GM21529 (cell line): ENCODE data around the gene SRGAP1.
"Not testable (repeated sequence)": the region's sequence is repeated elsewhere in the genome, so short reads cannot be mapped to it uniquely, and the experiment has no call there.

Source experiments
- ATAC-seq: cut with Tn5 transposase; IDR thresholded peaks from one replicate; pipeline ENCODE4 v1.9.1; 2021; ENCODE audit not compliant: unreplicated experiment

SRGAP1 gene

DNA sequence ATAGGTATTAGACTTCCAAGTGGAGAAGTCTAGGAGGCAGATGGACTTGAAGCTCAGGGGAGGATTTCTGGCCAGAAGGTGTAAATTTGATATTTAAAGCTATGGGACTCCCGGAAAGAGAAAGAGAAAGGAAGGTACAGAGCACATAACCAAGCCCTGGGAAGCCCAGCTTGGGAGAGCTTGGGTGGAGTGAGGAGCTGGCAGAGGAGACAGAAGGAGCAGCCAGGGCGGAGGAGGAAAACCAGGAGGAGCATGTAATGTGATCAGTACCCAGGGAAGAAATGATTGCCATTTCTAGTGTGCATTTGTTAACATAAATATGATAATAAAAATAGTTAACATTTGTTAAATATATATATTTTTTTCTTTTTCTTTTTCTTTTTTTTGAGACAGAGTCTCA, 310.2 kb downstream of the SRGAP1 start:
- ATAC-seq = no peak

DNA sequence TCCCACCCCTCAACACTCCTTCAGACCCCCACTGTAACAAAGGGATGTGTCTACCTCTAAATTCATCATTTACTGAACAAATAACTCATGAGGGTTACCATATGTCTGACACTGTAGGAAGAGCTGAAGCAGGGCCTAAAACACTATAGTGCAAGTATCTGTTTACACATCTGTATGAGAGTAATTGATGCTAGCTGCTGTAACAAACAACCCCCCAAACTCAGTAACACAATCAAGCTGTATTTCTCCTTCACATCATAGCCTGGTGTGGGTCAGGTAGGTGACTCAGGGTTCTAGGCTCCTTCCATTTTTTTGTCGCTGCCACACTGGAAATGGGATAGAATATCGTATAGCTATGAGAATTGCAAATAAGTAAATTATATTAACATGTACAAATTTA, 312.6 kb downstream of the SRGAP1 start:
- ATAC-seq = no peak

DNA sequence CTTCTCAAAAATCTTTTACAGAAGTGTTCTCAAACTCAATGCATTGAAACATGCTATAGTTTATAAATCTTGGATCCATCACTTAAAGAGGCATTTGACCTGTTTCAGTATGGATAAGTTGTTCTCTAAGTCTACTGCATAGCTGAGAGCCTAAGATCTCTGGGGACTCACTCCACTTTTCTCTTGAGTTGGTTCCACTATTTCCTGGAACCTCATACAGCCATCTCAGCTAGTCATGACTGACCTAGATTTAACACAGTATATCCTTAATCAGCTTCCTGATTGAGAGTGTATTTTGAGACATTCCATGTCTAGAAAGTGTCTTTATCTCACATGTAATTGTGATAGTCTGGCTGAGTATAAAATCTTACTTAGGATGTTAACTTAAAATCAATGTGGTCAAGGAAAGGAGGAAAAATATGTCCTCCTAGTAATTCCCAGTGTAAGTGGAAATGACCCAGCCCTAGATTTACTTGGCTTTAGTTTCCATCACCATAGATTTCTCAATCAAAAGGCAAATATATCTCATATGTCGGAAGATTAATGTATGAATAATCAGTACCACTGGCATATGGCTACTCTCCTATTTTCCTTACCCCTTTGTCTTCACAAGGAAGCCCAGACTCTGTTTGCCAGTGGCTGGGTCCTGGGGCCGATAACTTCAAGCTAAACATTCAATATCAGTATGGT, 315.7 kb downstream of the SRGAP1 start:
- ATAC-seq = no peak

DNA sequence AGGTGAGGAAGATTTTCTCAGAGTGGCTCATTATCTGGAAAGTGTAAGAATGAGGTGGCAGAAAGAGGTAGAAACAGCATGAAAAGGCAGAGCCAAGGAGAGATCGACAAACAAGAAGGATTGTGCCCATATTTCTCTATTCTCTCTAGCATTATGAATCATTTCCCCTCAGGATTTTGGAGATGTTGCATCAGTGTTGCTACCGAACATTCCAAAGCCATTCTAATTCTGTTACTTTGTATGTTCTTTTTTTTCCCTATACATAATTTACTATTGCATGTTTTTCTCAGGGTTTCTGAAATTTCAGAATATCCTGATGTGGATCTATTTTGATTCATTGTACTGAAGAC, 316.2 kb downstream of the SRGAP1 start:
- ATAC-seq = no peak

DNA sequence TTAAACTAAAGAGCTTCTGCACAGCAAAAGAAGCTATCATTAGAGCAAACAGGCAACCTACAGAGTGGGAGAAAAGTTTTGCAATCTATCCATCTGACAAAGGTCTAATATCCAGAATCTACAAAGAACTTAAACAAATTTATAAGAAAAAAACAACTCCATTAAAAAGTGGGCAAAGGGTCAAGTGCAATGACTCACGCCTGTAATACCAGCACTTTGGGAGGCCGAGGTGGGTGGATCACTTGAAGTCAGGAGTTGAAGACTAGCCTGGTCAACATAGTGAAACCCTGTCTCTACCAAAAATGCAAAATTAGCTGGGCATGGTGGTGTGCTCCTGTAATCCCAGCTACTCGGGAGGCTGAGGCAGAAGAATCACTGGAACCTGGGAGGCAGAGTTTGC, 322.1 kb downstream of the SRGAP1 start:
- not testable (repeated sequence) for ATAC-seq

DNA sequence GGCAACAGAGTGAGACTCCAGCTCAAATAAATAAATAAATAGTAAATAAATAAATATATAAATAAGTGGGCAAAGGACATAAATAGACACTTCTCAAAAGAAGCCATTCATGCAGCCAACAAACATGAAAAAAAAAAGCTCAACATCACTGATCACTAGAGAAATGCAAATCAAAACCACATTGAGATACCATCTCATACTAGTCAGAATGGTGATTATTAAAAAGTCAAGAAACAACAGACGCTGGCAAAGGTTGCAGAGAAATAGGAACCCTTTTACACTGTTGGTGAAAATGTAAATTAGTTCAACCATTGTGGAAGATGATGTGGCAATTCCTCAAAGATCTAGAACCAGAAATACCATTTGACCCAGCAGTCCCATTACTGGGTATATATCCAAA, 322.5 kb downstream of the SRGAP1 start:
- ATAC-seq = not testable (repeated sequence)

DNA sequence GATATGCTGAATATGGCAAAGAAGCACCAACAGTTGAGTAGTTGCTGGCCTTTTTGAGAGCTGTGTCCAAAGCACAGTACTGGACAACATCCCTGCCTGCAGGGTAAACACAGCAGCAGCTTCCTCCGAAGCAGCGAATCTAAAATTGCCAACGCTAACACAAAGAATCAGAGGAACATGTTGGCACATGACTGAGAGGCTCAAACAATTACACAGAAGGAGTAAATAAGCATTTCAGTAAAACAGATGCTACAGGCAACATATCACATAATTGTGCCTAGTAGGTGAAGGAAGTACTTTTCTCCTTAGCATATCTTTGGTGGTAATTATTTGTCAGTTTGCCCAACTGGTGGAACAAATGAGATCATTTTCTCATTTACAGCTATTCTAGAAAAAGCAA, 325.5 kb downstream of the SRGAP1 start:
- ATAC-seq = no peak

DNA sequence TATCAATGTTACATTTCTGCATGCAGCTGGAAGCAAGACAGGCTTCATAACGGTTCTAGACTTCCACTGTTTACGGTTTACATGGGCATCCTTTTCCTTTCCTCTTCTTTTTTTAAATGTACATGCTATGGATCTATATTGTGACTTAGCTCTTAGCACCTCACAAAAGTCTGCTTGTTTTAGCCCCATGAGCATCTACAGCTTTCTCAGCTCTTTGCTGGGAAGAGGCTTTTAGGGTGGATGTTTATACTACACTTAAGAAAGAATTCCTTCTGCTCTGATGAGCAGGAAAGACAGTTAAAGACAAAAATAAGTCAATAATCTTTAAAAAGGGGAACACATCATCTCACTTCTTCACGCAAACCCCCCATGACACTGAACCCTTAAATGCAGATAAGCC, 326.2 kb downstream of the SRGAP1 start:
- ATAC-seq = no peak

DNA sequence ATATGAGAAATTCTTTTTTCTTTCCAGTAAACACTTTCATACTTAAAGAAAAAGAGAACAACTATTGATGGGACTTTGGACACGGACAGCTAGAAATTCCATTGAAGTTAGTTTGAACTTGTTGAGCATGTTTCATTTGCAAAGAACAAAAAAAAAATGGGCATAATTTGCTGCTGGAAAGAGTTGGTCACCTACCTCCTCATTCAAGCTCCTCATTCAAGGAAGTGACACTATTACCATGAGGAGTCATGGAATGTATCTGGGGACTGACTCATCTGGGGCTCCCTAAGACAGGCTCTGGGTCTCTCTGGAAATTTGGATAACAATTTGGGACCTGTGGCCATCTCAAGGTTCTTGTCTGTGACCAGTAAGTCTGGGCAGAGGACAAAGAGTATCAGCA, 327.2 kb downstream of the SRGAP1 start:
- ATAC-seq = no peak

DNA sequence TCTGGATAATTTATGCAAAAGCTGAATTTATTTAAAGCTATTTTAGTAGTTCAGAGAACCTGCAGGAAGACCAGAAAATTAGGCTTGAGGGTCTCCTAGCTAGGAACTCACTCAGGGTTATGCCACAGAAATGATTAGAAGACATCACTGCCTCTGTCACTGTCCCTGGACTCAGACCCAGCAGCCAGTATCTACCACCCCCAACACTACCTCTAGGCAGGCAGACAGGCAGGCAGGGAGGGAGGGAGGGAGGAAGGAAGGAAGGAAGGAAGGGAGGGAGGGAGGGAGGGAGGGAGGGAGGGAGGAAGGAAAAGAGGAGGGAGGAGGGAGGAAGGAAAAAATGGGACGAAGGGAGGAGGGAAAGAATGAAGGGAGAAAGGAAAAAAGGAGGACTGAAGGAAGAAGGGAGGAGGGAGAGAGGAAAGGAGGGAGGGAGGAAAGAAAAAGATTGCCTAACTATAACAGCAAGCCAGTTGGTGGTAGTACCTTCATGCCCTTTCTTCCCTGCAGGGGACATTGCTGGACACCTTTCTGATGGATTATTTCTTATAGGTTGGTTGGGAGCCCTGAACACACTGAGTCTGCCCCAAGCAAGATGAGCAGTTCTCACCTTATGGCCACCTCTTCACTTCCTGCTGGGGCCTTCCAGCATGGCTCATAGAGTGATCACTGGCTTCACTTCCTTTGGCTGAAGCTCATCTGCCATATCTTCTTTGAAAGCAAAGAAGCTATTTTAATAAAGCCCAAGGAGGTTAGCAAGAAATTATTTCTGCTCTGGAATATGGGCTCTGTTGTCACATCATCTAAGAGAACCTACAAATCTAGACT, 327.9 kb downstream of the SRGAP1 start:
- ATAC-seq = no peak

DNA sequence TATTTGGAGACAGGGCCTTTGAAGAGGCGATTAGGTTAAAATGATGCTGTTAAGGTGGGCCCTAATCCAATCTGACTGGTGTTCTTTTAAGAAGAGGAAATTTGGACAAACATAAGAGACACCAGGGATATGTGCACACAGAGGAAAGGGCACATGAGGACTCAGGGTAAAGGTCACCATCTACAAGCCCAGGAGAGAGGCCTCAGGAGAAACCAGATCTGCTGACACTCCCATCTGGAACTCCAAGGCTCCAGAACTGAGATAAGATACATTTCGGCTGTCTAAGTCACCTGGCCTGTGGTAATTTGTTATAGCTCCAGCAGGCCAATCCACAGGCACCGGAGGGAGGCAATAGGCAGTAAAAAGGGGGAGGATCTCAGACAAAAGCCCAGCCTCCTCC, 329.0 kb downstream of the SRGAP1 start:
- no peak for ATAC-seq

DNA sequence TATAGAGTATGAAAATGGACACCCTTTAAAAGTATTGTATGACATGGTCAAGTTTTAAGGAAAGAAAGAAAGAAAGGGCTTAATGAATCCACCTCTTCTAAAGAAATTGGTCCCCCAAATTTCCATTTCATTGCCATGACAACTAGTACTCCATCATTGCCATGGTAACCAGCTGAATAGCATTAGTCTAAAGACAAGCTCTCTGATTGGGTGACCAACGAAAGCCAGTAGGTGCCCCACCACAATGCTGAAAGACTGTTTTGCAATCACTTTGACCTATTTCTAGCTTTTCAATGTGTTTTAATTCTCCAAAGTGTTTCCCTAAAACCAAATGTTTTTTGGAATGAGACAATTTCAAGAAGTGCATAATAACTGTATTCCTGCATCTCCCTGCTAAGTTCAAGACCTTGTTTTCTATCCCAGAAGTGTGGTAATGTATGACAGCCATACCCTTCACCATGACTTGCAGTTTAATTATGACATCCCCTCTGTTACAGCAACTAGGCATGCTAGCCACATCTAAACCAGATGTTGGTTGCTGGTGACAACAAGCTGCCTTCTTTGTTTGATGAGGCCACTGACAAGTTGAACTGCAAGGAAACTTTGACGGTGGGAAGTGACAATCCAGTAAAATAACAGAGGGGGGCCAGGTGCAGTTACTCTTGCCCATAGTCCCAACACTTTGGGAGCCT, 330.9 kb downstream of the SRGAP1 start:
- ATAC-seq = no peak

DNA sequence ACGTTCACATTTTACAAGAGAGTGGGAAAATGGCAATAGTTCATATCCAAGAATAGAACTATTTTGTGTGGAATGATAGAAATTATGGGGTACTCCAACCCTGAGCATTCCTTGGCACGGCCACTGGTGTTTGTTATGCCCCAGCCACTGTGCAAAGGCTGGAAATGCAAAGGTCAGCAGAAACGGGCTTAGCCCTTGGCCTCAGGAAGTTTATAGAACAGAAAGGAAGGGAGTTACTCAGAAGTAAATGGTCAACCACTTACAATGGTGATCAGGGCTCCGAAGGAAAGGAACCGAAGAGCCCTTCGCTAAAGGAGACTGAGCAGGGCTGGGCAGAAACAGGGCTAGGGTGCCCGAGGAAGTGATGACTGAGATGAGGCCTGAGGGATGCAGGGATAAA, 332.5 kb downstream of the SRGAP1 start:
- ATAC-seq = no peak

DNA sequence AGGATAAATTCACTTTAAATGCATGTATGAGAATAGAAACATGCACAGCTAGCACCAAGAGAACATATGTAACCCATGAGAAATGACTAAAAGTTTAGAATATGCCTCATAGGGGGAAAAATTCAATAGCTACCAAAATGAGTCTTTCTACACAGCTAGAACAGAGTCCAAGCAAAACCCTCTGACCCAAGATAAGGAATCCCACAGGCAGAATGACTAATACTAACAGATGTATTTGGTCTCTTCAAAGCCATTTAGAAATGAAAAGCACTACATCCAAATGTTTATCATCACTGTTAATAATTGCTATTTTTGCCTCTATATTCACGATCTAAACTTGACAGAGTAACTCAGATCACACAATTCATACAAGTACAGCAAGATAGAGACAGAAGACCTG, 333.6 kb downstream of the SRGAP1 start:
- ATAC-seq = no peak

DNA sequence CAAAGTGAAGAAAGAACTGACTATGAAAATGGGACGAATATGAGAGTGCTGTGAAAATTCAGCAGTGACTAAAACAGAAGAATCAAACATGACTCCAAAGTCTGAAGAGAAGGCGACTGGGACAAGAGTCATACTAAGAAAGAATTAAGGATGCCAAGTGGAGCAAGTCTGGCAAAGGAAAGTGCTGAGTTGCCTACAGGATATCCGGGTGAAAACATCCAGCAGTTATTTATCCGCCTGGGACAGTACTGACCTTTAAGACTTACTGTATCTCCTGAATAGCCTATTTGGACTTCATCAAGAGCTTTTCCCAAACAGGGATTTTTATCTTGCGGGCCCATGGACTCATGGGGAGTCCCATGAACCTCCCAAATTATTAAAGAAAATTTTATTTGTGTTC, 336.5 kb downstream of the SRGAP1 start:
- ATAC-seq = no peak

DNA sequence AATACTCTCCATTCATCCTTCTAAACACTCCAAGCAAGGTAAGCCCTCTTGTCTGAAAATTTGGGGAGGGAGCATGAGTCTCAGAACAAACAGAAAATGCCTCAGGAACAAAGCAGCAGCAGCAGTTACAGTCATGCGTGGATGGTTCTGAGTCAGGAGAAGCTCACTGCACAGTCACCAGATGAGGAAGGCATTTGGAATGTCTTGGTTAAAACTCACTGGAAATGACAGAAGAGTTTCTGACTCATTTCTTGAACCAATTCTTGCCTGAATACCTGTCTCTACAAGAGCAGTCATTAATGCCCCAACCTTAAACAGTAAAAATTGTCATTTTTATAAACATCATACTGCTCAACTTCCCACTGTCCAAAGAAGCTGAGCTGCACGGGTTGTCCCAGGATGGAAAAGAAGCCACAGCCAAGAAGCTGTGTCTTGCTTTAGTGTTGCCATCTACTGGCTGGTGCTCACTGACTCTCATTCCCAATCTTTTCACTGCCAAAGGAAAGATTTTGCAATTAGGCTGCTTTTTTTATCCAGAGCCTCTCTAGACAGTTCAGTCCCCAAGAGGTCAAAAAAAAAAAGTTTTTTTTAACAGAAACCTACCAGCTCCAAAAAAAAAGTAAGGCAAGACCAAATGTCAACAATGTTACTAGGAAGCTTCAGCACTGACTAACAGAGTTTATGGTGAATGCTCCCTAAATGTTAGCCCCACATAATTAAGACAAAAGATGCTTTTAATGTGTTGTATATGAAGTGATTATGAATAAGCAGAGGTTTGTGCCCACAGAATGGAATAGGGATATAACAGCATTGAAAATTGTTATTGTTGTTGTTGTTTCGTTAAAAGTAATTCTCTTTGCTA, 337.2 kb downstream of the SRGAP1 start:
- ATAC-seq = no peak

DNA sequence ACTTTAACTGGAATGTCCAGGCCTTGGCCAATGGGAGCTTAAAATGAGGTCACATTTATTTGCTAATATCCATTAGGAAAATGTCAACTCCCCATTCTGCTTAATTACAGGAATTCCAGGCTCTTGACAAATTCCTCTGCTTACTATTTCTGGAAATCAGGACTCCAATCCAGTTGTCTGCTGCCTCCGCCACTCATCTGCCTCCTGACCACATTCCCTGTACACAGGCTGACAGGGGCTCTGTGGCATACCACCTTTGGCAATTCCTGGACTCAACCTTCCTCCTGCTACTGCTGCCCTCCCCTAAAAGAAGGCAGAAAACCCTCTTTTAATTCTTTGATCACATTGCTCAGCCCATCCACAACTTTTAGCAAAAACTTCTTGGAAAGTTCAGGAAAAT, 339.7 kb downstream of the SRGAP1 start:
- no peak for ATAC-seq

DNA sequence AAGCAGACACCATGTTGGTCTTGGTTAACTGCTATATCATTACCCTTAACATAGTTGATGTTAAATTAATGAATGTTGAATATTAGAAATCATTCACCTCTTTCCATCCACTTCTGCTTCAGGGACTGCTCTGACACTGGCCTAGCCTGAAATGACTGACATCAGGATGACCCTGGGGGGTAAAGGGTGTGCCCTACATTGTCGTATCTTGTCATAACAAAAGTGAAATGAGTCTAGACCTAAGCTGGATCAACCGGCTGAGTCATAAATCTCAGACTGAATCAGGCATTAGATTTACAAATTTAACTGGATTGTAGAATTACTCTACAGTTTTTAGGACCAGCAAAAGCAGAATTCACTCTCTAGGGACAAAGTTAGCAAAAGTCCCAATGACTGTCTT, 342.3 kb downstream of the SRGAP1 start:
- peak; percentile 95 for ATAC-seq

DNA sequence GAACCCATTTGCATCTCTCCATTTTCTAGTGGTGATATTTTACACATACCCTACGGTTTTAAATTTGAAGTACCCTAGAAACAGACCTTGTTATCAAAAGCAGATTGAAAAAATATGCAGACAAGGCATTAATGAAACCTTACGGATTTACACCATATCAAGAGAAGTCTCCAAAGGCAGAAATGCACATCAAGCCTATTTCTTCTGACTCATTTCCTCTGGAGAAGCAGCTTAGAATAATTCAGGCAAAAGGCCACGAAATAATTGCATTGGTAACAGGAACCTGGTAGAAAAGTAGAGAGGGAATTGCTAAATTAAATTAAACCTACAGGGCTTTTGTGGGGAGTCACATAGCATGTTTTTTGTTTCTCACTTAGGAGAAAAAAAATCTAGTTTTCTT, 342.9 kb downstream of the SRGAP1 start:
- no peak for ATAC-seq

DNA sequence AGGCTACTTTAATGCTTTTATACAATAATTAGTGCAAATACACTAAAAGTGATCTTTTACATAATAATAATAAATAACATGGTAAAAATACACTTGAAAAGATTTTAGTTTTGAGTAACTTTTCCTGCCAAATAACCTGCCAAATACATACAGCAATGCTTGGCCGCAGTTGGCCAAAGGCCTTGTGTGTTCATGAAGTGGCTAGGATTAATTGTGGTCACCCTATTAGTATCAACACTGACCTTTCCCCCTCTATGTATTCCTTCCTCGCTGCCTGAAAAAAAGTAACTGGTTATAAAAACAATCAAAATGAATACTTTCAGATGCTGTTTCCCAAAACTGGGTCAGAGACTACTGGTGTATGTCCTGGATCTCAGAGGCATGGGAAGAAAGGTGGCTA, 343.3 kb downstream of the SRGAP1 start:
- ATAC-seq = no peak

DNA sequence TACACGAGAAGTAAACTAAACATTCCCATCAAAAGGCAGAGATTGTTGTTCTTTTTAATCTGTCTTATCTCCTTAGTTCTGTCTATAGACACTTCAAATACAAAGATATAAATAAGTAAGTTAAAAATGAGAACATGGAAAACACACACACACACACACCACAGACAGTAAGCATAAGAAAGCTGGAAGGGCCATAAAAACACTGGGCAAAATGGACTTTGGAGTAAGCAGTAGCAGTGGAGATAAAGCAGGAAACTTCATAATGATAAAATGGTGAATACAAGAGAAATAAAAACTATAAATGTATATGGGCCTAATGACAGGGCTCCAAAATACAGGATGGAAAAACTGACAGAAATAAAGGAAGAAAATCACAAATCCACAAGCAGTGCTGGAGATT, 345.0 kb downstream of the SRGAP1 start:
- ATAC-seq = no peak
